Mammary epithelial cell (primary cell): ENCODE results near the gene CCRL2.

ENCODE experiments used
- EZH2 ChIP-seq: IDR thresholded peaks from 2 replicates; pipeline ENCODE4 v1.6.1; 2012; ENCODE audit warnings: low read length, inconsistent platforms, borderline replicate concordance
- TF ChIP-seq, protein P1 (sequence below), 2 donors: IDR thresholded peaks in 1 of 2; conservative IDR thresholded peaks in 1 of 2; 2 replicates each; pipeline ENCODE4 v1.5.1; 2011 to 2012; ENCODE audit warnings: inconsistent platforms in 2 of 2, low read length in 2 of 2, mild to moderate bottlenecking in 2 of 2, control low read depth in 1 of 2, low read depth in 1 of 2; ENCODE audit not compliant: insufficient read depth in 1 of 2; ENCODE audit errors: extremely low read depth in 1 of 2

DNA sequence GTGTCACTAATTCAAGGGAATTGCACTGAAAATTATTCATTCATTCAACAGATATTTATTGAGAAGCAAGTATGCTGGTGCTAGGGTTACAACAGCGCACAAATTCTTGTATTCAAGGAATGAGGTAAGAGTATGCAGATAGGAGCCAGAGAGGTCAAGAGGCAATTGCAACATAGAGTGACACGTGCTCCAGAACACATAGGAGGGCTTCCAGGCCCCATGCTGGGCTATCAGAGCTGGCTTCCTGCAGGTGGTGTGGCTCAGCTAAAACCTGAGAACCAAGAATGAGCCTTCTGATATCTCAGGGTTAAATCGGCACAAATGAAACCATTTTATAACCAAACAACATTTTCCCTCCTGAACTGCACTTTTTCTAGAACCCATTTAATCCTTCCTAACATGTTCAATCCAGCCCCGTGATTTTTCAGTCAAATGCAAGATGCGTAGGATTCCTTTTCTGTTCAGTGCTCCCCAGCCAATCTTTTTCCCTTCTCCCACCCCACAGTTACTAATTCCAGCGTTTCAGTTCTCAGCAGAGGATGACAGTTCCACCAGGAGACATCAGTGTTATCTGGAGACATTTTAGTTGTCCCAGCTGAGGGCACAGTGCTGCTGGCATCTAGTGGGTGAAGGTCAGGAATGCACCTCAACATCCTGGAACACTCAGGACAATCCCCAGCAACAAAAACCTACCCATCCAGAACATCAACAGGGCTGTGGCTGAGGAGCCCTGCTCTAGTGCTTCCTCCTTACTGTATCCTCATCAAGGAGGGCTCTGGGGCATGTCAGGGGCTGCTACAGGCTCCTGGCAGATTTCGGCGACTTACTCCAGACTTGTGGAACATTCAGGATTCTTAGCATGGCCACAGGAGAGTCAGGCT lies 13.3 kb upstream of the CCRL2 start:
- TF ChIP-seq, protein P1, sequence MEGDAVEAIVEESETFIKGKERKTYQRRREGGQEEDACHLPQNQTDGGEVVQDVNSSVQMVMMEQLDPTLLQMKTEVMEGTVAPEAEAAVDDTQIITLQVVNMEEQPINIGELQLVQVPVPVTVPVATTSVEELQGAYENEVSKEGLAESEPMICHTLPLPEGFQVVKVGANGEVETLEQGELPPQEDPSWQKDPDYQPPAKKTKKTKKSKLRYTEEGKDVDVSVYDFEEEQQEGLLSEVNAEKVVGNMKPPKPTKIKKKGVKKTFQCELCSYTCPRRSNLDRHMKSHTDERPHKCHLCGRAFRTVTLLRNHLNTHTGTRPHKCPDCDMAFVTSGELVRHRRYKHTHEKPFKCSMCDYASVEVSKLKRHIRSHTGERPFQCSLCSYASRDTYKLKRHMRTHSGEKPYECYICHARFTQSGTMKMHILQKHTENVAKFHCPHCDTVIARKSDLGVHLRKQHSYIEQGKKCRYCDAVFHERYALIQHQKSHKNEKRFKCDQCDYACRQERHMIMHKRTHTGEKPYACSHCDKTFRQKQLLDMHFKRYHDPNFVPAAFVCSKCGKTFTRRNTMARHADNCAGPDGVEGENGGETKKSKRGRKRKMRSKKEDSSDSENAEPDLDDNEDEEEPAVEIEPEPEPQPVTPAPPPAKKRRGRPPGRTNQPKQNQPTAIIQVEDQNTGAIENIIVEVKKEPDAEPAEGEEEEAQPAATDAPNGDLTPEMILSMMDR (conservative IDR thresholded peaks at IDR 0.05 in 1 of 2, IDR thresholded peaks at IDR 0.05 in 1 of 2; ENCODE audit: extremely low read depth in 1 of 2, insufficient read depth in 1 of 2, low read depth in 1 of 2, low read length in 2 of 2) = no peak
- TF ChIP-seq EZH2 = no peak
